Measurements from ENCODE around the gene SUOX. TPM values are rescaled to one million over a fixed set of nuclear protein-coding genes. Genes with fewer than 3 reads are reported as not detected.
"Not testable (repeated sequence)": the region's sequence is repeated elsewhere in the genome, so short reads cannot be mapped to it uniquely, and the experiment has no call there.

Gene SUOX
- total RNA-seq, 4 donors from 2014 or later = 18.3 to 29.0 (median 25.3) TPM

DNA sequence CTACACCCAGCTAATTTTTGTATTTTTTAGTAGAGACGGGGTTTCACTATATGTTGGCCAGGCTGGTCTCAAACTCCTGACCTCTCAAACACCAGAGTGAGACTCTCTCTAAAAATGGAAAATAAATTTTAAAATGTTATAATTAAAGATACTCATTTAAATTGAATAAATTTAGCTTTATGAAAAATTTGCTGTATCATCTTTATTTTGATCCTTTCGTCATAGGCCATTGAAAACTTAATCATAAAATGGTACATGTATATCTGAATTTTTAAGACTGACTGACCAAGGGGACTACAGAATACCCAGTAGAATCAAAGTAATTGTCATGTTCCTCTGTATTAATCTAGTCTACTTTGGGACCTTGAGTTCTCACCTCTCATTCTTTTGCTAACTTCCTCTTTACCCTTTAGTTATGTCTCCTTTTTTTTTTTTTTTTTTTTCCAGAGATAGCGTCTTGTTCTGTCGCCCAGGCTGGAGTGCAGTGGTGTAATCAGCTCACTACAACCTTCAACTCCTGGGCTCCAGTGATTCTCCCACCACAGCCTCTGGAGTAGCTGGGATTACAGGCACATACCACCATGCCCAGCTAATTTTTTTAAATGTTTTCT, 13.7 kb upstream of the SUOX start:
- no peaks in the 10 kb centered on the region for H3K9me3 ChIP-seq
- H3K36me3 ChIP-seq = peaks cover 32 to 78% (median 64%) of the 10 kb centered on the region in 4 donors
- intact Hi-C loops (cut with DNase I) = no loop called here
- H3K4me3 ChIP-seq = no peak overlapping the region
- 81% methylated on average over 4 of the region's 4 CpGs for WGBS
- no peaks in the 10 kb centered on the region for H3K27me3 ChIP-seq
- no peak for DNase-seq (ENCODE audit: extremely low spot score)
- H3K27ac ChIP-seq (replicated peaks in 1 of 4) = no peak overlapping the region
- peaks cover 0 to 15% (median 5%) of the 10 kb centered on the region in 4 donors for H3K4me1 ChIP-seq
- TF ChIP-seq POLR2AphosphoS5 (IDR thresholded peaks at IDR 0.05) (no peak), EP300 (IDR thresholded peaks at IDR 0.05) (no peak), POLR2A (IDR thresholded peaks at IDR 0.05; ENCODE audit: low read depth) (no peak)
- TF ChIP-seq, protein P1, sequence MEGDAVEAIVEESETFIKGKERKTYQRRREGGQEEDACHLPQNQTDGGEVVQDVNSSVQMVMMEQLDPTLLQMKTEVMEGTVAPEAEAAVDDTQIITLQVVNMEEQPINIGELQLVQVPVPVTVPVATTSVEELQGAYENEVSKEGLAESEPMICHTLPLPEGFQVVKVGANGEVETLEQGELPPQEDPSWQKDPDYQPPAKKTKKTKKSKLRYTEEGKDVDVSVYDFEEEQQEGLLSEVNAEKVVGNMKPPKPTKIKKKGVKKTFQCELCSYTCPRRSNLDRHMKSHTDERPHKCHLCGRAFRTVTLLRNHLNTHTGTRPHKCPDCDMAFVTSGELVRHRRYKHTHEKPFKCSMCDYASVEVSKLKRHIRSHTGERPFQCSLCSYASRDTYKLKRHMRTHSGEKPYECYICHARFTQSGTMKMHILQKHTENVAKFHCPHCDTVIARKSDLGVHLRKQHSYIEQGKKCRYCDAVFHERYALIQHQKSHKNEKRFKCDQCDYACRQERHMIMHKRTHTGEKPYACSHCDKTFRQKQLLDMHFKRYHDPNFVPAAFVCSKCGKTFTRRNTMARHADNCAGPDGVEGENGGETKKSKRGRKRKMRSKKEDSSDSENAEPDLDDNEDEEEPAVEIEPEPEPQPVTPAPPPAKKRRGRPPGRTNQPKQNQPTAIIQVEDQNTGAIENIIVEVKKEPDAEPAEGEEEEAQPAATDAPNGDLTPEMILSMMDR (IDR thresholded peaks at IDR 0.05) = no peak

DNA sequence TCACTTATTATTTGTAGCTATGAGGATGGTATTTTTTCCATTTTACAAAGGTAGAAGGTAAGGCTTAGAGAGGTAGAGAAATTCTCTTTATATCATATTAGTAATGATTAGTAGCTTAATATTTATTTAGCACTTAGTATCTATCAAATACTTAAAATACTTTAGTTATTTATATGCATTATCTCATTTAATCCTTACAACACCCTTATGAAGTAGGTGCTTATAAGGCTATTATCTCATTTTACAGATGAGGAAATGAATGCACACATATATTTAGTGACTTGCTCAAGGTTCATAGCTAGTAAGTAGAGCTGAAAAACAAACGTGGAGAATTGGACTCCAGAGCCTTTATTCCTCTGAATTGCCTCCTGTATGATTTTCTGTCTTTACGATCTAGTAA, 12.2 kb upstream of the SUOX start:
- 63% methylated on average over 2 of the region's 2 CpGs for WGBS

DNA sequence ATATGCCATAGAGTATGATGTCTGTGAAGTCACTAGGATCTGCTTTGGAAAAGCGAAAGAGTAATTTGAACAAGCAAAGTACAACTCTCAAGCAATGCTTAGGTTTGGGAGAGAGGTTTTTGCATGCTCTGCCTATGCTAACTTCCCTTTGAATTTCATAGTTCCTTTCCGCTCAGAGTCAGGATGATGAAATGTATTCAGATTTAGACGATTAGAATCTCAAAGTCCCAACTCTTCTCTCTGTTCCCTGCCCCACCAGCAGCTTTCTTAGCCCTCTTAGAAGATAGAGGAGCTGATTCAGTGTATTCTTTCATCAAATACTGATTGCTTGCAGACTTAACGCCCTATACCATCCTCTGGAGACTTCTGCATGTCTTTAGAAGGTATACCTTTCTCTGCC, 11.7 kb upstream of the SUOX start:
- Histone ChIP-seq H3K4me1 (no peaks in the 10 kb centered on the region), H3K27ac (replicated peaks in 1 of 4) (no peak overlapping the region), H3K9me3 (no peaks in the 10 kb centered on the region), H3K36me3 (peaks cover 49 to 95% (median 82%) of the 10 kb centered on the region in 4 donors), H3K27me3 (no peaks in the 10 kb centered on the region), H3K4me3 (no peak overlapping the region)
- intact Hi-C loops (cut with DNase I) = no loop called here
- TF ChIP-seq POLR2AphosphoS5 (IDR thresholded peaks at IDR 0.05) = no peak
- TF ChIP-seq, protein P1 (IDR thresholded peaks at IDR 0.05) = no peak
- TF ChIP-seq POLR2A (IDR thresholded peaks at IDR 0.05; ENCODE audit: low read depth) = no peak
- no peak for TF ChIP-seq EP300 (IDR thresholded peaks at IDR 0.05)
- 82% methylated on average over 4 of the region's 4 CpGs for WGBS
- no peak for DNase-seq (ENCODE audit: extremely low spot score)

More for the DNA sequence above, 12.2 kb upstream of the SUOX start:
- intact Hi-C loops (cut with DNase I) = no loop called here
- Histone ChIP-seq H3K4me1 (peaks cover 0 to under 1% (median 0%) of the 10 kb centered on the region in 4 donors), H3K9me3 (no peaks in the 10 kb centered on the region), H3K27me3 (no peaks in the 10 kb centered on the region), H3K4me3 (no peak overlapping the region), H3K36me3 (peaks cover 45 to 93% (median 79%) of the 10 kb centered on the region in 4 donors), H3K27ac (replicated peaks in 1 of 4) (no peak overlapping the region)
- DNase-seq (ENCODE audit: extremely low spot score) = no peak
- TF ChIP-seq EP300 (IDR thresholded peaks at IDR 0.05) (no peak), POLR2A (IDR thresholded peaks at IDR 0.05; ENCODE audit: low read depth) (no peak), POLR2AphosphoS5 (IDR thresholded peaks at IDR 0.05) (no peak)
- TF ChIP-seq, protein P1 (IDR thresholded peaks at IDR 0.05) = no peak

DNA sequence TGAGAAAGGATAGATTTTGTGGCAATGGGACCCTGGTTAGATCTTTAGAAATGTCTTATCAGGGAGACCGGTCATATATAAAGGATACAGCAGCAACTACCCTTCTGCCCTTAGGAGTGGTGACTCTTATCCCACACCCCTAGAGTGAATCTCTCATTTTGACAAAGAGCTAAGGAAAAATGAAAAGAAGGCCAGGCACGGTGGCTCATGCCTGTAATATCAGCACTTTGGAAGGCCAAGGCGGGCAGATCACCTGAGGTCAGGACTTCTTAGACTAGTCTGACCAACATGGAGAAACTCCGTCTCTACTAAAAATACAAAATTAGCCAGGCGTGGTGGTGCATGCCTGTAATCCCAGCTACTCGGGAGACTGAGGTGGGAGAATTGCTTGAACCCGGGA, 11.1 kb upstream of the SUOX start:
- H3K4me1 ChIP-seq; DNase-seq (ENCODE audit: extremely low spot score); H3K27me3 ChIP-seq; H3K27ac ChIP-seq (replicated peaks in 1 of 4); H3K4me3 ChIP-seq; H3K9me3 ChIP-seq; intact Hi-C loops (cut with DNase I): not testable (repeated sequence)
- peaks cover 56 to 95% (median 82%) of the 10 kb centered on the region in 4 donors for H3K36me3 ChIP-seq
- 93% methylated on average over 7 of the region's 7 CpGs for WGBS

DNA sequence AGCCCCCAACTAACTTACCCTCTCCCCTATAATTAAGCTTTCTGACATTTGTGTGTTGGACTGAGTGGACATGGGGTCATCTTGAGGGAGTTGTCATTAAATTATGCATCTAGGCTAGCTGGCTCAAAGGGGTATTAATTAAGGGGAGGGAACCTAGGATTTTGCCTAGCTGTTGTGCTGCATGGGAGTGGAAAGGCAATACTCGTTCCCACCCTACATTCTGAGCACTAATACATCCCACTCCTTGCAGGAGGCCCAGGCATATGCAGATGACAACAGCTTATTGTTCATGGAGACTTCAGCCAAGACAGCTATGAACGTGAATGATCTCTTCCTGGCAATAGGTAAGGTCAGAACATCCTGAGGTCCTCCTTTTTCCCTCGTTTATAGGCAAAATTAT, 6.0 kb upstream of the SUOX start:
- H3K27me3 ChIP-seq = no peaks in the 10 kb centered on the region
- no peak for TF ChIP-seq EP300 (IDR thresholded peaks at IDR 0.05)
- TF ChIP-seq, protein P1 (IDR thresholded peaks at IDR 0.05) = no peak
- TF ChIP-seq POLR2AphosphoS5 (IDR thresholded peaks at IDR 0.05) = no peak
- TF ChIP-seq POLR2A (IDR thresholded peaks at IDR 0.05; ENCODE audit: low read depth) = no peak
- H3K27ac ChIP-seq (replicated peaks in 1 of 4) = no peak overlapping the region
- no peak for DNase-seq (ENCODE audit: extremely low spot score)
- no peaks in the 10 kb centered on the region for H3K9me3 ChIP-seq
- H3K4me1 ChIP-seq = peaks cover 0 to 5% (median 3%) of the 10 kb centered on the region in 4 donors
- WGBS = 82% methylated on average over 3 of the region's 3 CpGs
- intact Hi-C loops (cut with DNase I) = no loop called here
- peaks cover 73 to 94% (median 91%) of the 10 kb centered on the region in 4 donors for H3K36me3 ChIP-seq
- no peak overlapping the region for H3K4me3 ChIP-seq
